GM10248 (cell line): Measurements from ENCODE around the gene CCR7.
"Not testable (repeated sequence)": the region's sequence is repeated elsewhere in the genome, so short reads cannot be mapped to it uniquely, and the experiment has no call there.

Experiments
- CTCF ChIA-PET: fragments of 300-600 bp; sonication (Branson Sonifier 250); formaldehyde crosslinking; extraction: SDS; loops from one replicate; lab custom pipeline; 2021; ENCODE audit warnings: antibody characterized with exemption; lab: Yijun Ruan, JAX
- POLR2A ChIA-PET: fragments of 350-650 bp; sonication (Branson Sonifier 250); formaldehyde crosslinking; extraction: SDS; loops from one replicate; lab custom pipeline; 2020; ENCODE audit warnings: antibody characterized with exemption; lab: Yijun Ruan, JAX
- DNase-seq: peaks from one replicate; pipeline ENCODE4 v3.0.0; 2012; ENCODE audit errors: extremely low spot score
- CTCF ChIP-seq: IDR thresholded peaks from 2 replicates; pipeline ENCODE4 v1.5.1; 2012; ENCODE audit warnings: mild to moderate bottlenecking, low read depth; ENCODE audit errors: extremely low read depth, missing control alignments, control extremely low read depth

Gene CCR7

DNA sequence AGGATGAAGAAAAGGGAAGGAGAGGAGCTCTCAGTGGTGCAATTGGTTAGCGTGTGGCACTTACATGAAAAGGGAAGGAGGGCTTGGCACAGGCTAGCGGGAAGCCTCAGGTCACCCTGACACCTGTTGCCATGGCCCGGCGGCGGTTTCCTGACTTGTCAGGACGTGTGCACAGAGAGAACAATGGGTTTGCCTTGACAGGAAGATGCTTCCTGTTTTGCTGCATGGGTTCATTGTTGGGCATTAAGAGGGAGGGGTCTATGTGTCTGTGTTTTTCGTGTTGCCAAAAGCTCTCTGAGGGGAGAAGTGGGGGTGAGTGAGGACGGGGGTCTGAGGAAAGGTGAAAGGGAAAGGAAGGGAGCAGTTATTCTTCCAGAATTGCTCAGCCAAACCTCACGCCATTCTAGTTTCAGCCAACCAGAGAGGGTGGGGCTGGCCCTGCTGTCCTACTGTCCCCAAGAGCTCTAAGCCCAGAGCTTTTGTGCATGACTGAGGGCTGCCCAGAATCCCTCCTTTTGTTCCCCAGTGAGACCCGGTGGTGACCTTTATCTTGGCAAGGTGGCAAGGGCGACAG is 17.1 kb upstream of the CCR7 start:
- CTCF ChIA-PET: interaction anchor here (0.8 to 3.4 kb wide), 8 partner anchors 8 to 1080 kb away, joined by 3 to 21 read pairs (median 5); partner anchors contain the start of gene CCR7
- DNase-seq: peak; percentile 64
- POLR2A ChIA-PET: interaction anchor here (0.7 to 1.9 kb wide), 4 partner anchors 18 to 33 kb away, joined by 3 to 8 read pairs (median 4); partner anchors contain the start of gene CCR7
- no peak for TF ChIP-seq CTCF

DNA sequence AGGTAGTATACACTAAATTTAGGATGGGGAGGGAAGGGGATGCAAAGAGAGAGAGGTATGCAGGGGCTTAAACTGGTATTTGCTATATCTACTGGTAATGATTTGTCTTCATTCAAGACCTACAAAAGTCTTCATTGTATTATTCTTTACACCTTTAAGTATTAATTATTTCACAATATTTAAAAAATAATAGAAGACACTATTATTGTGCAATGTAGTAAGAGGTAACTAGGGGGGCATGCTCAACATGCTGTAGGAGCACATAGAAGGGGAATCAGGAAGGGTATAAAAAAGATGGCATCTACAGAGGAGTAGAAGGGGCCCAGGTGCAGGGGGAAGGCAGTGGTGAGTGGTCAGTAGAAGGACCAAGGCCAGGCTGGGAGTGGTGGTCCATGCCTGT is 14.9 kb upstream of the CCR7 start:
- ChIA-PET POLR2A (no interaction called here), CTCF (interaction anchor here (1.6 to 3.4 kb wide), 3 partner anchors 11 to 19 kb away, joined by 4 to 21 read pairs (median 18); no protein-coding TSS in a partner anchor)
- DNase-seq: no peak
- no peak for TF ChIP-seq CTCF

- POLR2A ChIA-PET: interaction anchor here (0.6 kb wide), 1 partner anchor 15 kb away, joined by 4 read pairs; no protein-coding TSS in a partner anchor
- CTCF ChIA-PET: interaction anchor here (4.1 kb wide), 1 partner anchor 17 kb away, joined by 47 read pairs; the partner anchor contains the start of gene CCR7
- TF ChIP-seq CTCF: no peak
- DNase-seq: no peak
Observed at GRCh38 chr17:40579471-40579870, 14.2 kb upstream of the CCR7 start.

DNA sequence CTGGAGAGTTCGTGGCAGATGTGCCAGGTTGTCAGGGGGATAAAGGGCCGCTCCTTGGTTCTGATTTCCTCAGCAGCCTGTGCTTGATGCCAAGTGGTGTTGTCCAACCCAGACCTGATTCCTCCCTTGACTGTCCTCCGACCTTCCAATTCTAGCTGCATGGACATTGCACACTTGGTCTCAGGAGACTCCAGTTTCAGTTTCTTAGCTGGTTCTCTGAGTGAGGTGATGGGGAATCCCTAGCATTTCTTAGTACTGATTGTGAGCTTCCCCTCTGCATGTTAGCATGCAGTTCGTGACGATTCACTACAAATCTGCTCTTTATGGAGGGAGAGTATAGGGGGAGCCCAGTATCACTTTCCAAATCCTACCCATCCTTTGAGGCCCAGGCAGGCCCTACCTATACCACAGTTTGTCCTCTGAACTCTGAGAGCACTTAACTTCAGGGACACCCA is 12.4 kb upstream of the CCR7 start:
- DNase-seq: peak; percentile 59
- CTCF ChIA-PET: interaction anchor here (0.7 to 4.1 kb wide), 9 partner anchors 10 to 44 kb away, joined by 3 to 47 read pairs (median 5); partner anchors contain the start of gene CCR7
- no peak for TF ChIP-seq CTCF
- POLR2A ChIA-PET: interaction anchor here (0.9 to 1.5 kb wide), 5 partner anchors 9 to 38 kb away, joined by 3 to 14 read pairs (median 4); no protein-coding TSS in a partner anchor

DNA sequence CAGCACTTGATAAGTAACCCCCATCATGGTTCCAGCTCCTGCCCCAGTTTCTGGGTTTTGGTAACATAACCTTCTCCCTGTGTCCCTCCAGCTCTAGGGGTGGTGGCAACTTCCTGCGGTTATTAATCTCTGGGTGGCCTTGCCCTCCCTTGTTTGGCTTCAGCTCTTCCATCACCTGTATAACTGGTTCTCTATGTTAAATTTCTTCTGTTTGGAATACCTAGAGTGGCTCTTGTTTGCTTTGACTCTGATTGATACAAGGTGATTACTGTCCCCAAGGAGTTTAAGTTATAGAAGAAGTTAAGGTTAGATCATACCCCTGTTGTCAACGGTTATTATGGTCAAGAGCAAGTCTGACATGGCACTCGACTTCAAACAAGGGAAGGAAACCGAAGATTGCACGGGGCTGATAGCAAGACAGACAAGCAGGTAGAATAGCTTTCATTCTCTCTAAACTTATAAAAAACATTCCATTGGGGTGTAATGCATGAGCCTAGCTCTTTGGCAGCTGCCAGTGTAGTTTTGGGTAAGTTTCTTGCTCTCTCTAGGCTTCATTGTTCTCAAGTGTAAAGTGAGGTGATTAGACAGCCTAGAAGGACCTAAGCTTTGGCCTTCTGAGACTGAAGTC is 11.0 kb upstream of the CCR7 start:
- no peak for TF ChIP-seq CTCF
- ChIA-PET POLR2A (no interaction called here), CTCF (interaction anchor here (1.2 to 4.1 kb wide), 4 partner anchors 11 to 40 kb away, joined by 3 to 47 read pairs (median 15); partner anchors contain the start of gene CCR7)
- no peak for DNase-seq

DNA sequence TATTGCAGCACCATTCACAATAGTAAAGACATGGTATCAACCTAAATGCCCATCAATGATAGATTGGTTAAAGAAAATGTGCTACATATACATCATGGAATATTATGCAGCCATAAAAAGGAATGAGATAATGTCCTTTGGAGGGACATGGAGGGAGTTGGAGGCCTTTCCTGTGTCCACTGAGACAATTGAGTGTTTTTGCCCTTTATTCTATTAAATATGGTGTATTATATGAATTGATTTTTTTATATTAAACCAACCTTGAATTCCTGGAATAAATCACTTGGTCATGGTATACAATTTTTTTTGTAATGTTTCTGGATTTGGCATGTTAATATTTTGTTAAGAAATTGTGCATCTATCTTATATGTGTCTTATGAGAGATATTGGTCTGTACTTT is 9.0 kb upstream of the CCR7 start:
- no peak for TF ChIP-seq CTCF
- CTCF ChIA-PET: interaction anchor here (1.5 kb wide), 1 partner anchor 41 kb away, joined by 4 read pairs; no protein-coding TSS in a partner anchor
- POLR2A ChIA-PET: no interaction called here
- no peak for DNase-seq

DNA sequence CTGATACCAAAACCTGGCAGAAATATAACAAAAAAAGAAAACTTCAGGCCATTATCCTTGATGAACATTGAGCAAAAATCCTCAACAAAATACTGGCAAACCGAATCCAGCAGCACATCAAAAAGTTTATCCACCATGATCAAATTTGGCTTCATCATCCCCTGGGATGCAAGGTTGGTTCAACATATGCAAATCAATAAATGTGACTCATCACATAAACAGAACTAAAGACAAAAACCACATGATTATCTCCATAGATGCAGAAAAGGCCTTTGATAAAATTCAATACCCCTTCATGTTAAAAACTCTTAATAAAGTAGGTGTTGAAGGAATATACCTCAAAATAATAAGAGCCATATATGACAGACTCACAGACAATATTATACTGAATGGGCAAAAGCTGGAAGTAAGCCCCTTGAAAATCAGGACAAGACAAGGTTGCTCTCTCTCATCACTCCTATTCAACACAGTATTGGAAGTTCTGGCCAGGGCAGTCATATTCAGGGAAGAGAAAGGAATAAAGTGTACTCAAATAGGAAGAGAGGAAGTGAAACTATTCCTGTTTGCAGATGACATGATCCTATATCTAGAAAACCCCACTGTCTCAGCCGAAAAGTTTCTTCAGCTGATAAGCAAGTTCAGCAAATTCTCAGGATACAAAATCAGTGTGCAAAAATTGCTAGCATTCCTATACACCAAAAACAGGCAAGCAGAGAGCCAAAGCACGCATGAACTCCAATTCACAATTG is 7.1 kb upstream of the CCR7 start:
- POLR2A ChIA-PET, DNase-seq: not testable (repeated sequence)
- CTCF ChIA-PET: interaction anchor here (0.8 to 1.5 kb wide), 2 partner anchors 12 to 43 kb away, joined by 4 read pairs; no protein-coding TSS in a partner anchor
